DMS153 treated with DMSO at 0.1 percent for 48 hours (cell line): Measurements from ENCODE around the gene AK8.

Experiments used
- DNase-seq: peaks from one replicate; lab custom pipeline; 2025; ENCODE audit not compliant: unreplicated experiment; lab: John Stamatoyannopoulos, UW

The AK8 gene

DNA sequence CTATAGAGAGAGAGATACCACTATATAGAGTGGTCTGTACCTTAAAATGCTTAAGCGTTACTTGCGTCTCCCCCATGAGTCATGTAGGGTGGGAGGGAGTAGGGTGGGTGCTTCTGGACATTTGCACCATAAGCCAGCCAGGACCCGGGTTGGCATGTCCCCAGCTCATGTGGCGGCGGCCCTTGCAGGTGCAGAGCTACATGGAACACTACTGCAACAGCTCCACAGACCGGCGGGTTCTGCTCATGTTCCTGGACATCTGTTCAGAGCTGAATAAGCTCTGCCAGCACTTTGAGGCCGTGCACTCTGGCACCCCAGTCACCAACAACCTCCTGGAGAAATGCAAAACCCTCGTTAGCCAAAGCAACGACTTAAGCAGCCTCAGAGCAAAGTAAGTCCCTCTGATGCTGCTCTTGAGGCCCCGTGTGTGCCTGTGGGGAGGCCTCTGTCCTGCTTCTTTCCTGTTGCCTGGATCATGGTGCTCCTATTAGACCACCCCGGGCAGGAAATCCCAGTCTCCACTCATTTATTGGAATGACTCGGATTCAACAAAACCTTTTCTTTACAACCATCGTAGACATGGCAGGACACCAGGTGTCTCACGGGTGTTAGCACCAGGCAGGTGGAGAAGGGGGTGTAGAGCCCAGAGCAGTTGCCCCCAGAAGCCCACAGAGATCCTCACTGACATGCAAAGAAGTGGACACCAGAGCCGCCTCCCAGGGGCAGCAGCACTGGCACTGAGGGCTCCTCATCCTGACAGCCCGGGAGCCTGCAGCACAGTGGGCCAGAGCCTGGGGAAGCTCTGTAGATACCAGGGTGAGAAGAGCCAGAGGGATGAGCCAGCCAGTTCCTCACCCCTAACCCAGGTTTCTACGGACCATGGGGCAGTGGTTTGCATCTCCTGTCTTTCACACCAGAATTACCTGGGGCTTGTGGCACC is 9.4 kb upstream of the AK8 start:
- DNase-seq, result no peak

- DNase-seq, result no peak
Measured at GRCh38 chr9:132886334-132886725, 8.2 kb upstream of the AK8 start.

- DNase-seq, result no peak
Measured at GRCh38 chr9:132885720-132886333, 7.7 kb upstream of the AK8 start.

- no peak for DNase-seq
Measured at GRCh38 chr9:132883349-132884294, 5.5 kb upstream of the AK8 start.

DNA sequence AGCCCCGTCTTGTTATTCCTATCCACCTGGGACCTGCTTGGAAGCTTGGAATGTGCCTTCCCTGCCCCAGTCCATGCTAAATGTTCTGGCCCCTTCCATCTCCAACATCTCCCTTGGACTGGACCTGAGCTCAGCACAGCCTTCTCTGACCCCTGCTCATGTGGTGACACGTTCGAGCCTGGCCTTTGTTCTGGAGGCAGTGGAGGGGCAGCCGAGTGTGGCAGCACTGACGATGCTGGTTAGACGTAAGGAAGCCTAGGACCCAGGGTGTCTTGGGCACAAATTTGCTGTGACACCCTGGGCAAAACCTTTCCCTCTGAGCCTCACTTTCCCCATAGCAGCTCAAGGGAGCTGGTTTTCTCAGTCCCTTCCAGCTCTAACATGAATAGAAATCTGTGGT is 4.5 kb upstream of the AK8 start:
- DNase-seq, result no peak

DNA sequence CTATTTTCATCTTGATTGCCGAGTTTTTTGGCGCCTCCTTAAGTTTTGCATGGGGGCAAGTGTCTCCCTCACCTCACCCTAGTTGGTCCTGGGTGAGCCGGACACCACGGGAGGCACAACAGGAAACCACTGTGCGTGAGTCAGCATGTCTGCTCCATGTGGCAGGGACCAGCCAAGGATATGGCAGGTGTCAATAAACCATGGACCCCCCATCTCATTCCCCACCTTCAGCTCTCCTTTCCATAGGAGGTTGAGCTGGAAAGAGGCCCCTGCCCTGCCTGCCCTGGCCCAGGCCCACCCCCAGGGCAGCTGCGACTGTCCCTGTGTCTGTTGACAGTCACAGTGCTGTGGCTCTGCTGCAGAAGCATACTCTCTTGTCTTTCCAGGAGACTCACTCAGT is 3.7 kb upstream of the AK8 start:
- DNase-seq, result no peak

DNA sequence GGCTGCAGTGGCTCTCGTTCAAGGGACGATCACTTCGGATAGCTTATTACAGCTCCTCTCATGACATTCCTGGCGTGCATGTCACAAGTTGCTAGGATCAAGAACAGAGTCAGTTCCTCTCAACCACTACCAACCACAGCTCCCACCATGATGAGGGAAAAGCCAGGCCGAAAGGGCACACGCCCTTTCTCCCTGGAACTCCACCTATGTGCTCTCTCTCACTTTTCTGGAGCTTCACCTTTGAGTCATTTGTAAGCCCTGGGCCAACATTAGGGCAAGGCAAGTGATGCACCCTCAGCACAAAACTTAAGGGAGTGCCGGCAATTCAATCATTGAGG is 2.2 kb upstream of the AK8 start:
- DNase-seq, result no peak

GRCh38 chr9:132879457-132880323 is 1.6 kb upstream of the AK8 start:
- no peak for DNase-seq

- DNase-seq, result peak; percentile 3
Measured at GRCh38 chr9:132878695-132879456, 792 bp upstream of the AK8 start, which contains the start of gene SPACA9. Gene SPACA9 (plus strand): TSS chr9:132878898. CDS start chr9:132883948, 5,050 bp downstream.

GRCh38 chr9:132877458-132877823 is 643 bp downstream of the AK8 start:
- no peak for DNase-seq

DNA sequence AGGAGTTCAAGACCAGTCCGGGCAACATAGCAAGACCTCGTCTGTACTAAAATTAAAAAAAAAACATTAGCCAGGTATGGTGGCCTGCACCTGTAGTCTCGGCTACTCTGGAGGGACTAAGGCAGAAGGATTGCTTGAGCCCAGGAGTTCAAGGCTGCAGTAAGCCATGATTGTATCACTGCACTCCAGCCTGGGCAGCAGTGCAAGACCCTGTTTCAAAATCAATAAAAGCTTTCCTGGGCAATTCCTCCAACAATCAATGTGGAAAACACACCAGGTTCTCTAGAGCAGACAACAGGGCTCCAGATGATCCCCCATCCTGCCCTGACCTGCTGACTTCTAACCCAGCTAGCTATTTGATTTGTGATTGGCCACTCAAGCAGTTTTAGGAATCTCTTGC is 1.2 kb downstream of the AK8 start:
- DNase-seq, result no peak

DNA sequence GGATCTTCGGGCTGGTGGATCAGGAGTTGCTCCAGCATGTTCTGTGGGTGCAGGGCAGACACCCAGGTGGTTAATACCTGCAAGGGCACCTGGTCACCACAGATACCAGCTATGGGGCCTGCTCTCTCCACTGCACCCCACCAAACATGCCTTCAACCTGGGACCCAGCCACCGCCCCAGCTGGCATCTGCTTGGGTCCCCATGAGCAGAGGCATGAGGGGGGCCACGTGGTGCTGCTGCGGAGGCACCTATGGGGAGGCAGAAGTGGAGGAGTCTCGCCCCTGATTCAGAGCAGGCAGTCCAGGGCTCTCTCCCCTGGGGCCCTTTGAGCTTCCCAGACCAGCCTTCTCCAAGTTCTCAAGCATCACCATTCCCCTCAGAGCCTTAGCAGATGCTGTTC is 2.9 kb downstream of the AK8 start:
- DNase-seq, result no peak

DNA sequence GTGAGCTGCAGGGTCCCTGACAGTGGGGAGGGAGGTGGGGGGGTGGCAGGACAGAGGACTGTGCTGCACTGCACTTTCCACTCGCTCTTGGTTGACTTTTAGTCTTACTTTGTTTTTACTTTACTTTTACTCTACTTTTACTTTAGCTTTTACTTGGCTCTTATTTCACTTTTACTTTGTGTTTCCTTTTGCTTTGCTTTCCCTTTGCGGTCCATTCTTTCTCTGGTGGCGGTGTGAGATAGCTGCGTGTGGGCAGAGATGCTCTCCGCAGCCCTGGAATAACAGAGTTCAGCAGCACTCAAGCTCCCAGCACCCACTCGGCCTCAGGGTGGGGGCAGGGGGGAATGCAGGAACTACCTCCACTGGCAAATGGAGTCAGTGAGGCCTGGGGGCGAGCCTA is 4.7 kb downstream of the AK8 start:
- no peak for DNase-seq

- no peak for DNase-seq
Measured at GRCh38 chr9:132869266-132869665, 8.8 kb downstream of the AK8 start.

DNA sequence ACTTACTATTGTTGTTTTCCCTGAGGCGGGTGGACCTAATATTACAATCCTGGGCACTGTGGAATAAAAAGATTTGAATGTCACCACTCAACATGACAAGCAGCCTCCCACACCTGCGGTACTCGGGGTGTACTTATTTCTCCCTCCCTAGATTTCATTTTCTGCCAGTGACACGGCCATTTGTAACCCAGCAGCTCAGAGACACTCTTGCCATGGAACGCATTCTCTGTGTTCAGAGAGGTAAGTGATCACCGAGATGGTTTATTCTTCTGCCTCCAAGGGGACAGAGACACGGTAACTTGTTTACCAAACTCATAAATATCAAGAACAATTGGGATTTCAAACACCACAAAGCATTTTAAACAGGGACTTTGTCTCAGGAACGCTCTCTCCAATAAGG is 11.2 kb downstream of the AK8 start:
- DNase-seq, result no peak

GRCh38 chr9:132864691-132865090 is 13.4 kb downstream of the AK8 start:
- DNase-seq, result no peak

DNA sequence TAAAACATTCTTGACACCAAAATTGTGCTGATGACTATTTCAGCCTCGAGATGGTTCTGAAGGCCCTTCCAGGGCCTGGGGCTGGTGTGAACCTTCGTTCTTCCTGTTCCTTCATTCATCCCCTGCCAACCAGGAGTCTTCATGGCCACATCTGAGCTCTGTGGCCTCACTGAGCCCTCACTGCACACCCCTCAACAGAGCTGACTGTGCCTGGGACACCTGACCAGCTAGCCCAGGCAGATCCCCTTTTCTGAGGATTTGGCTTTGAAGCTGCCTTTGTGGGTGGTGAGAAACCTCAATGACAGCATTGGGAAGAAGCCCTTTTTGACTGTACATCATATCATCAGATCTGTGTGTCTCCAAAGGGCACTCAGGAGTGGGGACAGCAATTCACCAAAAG is 13.8 kb downstream of the AK8 start:
- no peak for DNase-seq

- no peak for DNase-seq
Measured at GRCh38 chr9:132863096-132863495, 15.0 kb downstream of the AK8 start.

- DNase-seq, result no peak
Measured at GRCh38 chr9:132862533-132862932, 15.6 kb downstream of the AK8 start.

GRCh38 chr9:132861666-132862065 is 16.4 kb downstream of the AK8 start:
- DNase-seq, result no peak
